K562 (cell line): Measurements from ENCODE around the gene EPSTI1.

Experiments
- BDP1 ChIP-seq: IDR thresholded peaks from 3 replicates; pipeline ENCODE4 v1.6.1; 2011; ENCODE audit not compliant: insufficient read length, insufficient read depth
- CTCF ChIP-seq, 3 experiments: IDR thresholded peaks in 2 of 3; conservative IDR thresholded peaks in 1 of 3; 2 replicates each; pipeline ENCODE4 v1.5.1; 2011 to 2012; ENCODE audit warnings: low read length in 3 of 3, mild to moderate bottlenecking in 3 of 3, control low read depth in 2 of 3, improper control_type of control experiment in 1 of 3, inconsistent platforms in 1 of 3, low read depth in 1 of 3, mixed read lengths in 1 of 3, moderate library complexity in 1 of 3; ENCODE audit not compliant: insufficient read depth in 2 of 3
- ESRRA ChIP-seq: fragments of 450-650 bp; IDR thresholded peaks from 2 replicates; pipeline ENCODE4 v1.6.1; 2014; ENCODE audit warnings: low read depth, mild to moderate bottlenecking, moderate library complexity, borderline replicate concordance
- FIP1L1 ChIP-seq: fragments of 200-400 bp; formaldehyde crosslinking; IDR thresholded peaks from 2 replicates; pipeline ENCODE4 v1.6.1; 2018; ENCODE audit warnings: mild to moderate bottlenecking, low read depth, low read length; ENCODE audit not compliant: poor library complexity, severe bottlenecking
- FOS ChIP-seq: IDR thresholded peaks from 3 replicates; pipeline ENCODE4 v1.6.1; 2011; ENCODE audit not compliant: insufficient read length; ENCODE audit errors: extremely low read depth
- FOXM1 ChIP-seq, 2 experiments: fragments of 450-650 bp in 1 of 2; sonication (generic) in 1 of 2; formaldehyde crosslinking in 1 of 2; IDR thresholded peaks; 2 replicates each; pipeline versions ENCODE4 v1.6.1 to v1.9.0; 2017 to 2022; ENCODE audit warnings: low read depth in 2 of 2, mild to moderate bottlenecking in 2 of 2, missing genetic modification reagents in 1 of 2, moderate library complexity in 1 of 2
- HMGN3 ChIP-seq: IDR thresholded peaks from 2 replicates; pipeline ENCODE4 v1.6.1; 2011; ENCODE audit warnings: borderline replicate concordance, low read depth, mild to moderate bottlenecking, mixed read lengths, low read length; ENCODE audit not compliant: insufficient read length; ENCODE audit errors: extremely low read depth
- MYC ChIP-seq, 2 experiments: fragments of 250-450 bp in 1 of 2; sonication (Bioruptor Pico) in 1 of 2; IDR thresholded peaks; 2 replicates each; pipeline versions ENCODE4 v1.5.1 to v1.6.1; 2012 to 2021; ENCODE audit warnings: low read depth in 2 of 2, borderline replicate concordance in 1 of 2, improper control_type of control experiment in 1 of 2, low read length in 1 of 2, mild to moderate bottlenecking in 1 of 2, moderate library complexity in 1 of 2
- NFIX ChIP-seq: fragments of 250-450 bp; sonication (Bioruptor Pico); IDR thresholded peaks from 2 replicates; pipeline ENCODE4 v1.4.0; 2020; ENCODE audit warnings: low read depth, mild to moderate bottlenecking, moderate library complexity
- NR4A1 ChIP-seq, 2 experiments: fragments of 250-450 bp in 1 of 2; fragments of 450-650 bp in 1 of 2; sonication (Bioruptor Pico) in 1 of 2; IDR thresholded peaks; 2 replicates each; pipeline versions ENCODE4 v1.4.0 to v1.6.1; 2016 to 2020; ENCODE audit warnings: mild to moderate bottlenecking in 2 of 2, missing compliant biosample characterization in 1 of 2, missing genetic modification characterization in 1 of 2, moderate library complexity in 1 of 2
- PHB2 ChIP-seq: fragments of 450-650 bp; IDR thresholded peaks from 2 replicates; pipeline ENCODE4 v1.6.1; 2017; ENCODE audit warnings: low read depth
- ZNF584 ChIP-seq: fragments of 200-800 bp; sonication (Bioruptor generic); IDR thresholded peaks from 2 replicates; pipeline ENCODE4 v1.6.1; 2016; ENCODE audit warnings: low read depth, mild to moderate bottlenecking, missing genetic modification characterization, missing compliant biosample characterization
- TF ChIP-seq, protein P1 (sequence below), 2 experiments: IDR thresholded peaks; 2 replicates each; pipeline ENCODE4 v1.6.1; 2011; ENCODE audit warnings: borderline replicate concordance in 1 of 2, control low read depth in 1 of 2, low read depth in 1 of 2, low read length in 1 of 2, mild to moderate bottlenecking in 1 of 2, mixed read lengths in 1 of 2, moderate library complexity in 1 of 2; ENCODE audit not compliant: insufficient read depth in 1 of 2, insufficient read length in 1 of 2, poor library complexity in 1 of 2, severe bottlenecking in 1 of 2; ENCODE audit errors: extremely low read depth in 1 of 2

DNA sequence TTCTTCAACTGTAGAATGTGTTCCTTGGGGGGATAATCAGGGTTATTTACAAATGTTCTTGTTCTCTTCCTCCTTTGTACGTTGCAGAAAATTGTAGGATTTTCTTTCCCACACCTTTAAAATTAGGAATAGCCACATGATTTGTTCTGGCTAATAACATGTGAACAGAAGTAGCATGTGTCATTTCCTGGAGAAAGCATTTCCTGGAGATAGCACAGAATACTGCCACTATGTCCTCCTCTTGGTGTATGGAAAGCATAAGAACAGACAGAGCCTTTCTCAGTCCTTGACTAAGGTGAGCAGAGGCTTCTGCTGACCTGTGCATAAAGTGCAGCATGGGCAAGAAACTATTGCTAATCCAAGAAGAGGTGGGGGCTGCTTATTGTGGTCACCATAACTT is 108.9 kb downstream of the EPSTI1 start:
- TF ChIP-seq CTCF (IDR thresholded peaks at IDR 0.05 in 2 of 3, conservative IDR thresholded peaks at IDR 0.05 in 1 of 3; ENCODE audit: insufficient read depth in 2 of 3, low read depth in 1 of 3, low read length in 3 of 3): no peak
- TF ChIP-seq BDP1: no peak
- TF ChIP-seq HMGN3: no peak
- TF ChIP-seq NR4A1 (CRISPR knock-in tag; IDR thresholded peaks at IDR 0.05): no peak
- TF ChIP-seq NR4A1 (tag; IDR thresholded peaks at IDR 0.05): no peak
- TF ChIP-seq NFIX (CRISPR knock-in tag): no peak
- TF ChIP-seq FOS: no peak
- TF ChIP-seq PHB2: no peak
- TF ChIP-seq ZNF584 (CRISPR knock-in tag): no peak
- no peak for TF ChIP-seq ESRRA
- TF ChIP-seq, protein P1, sequence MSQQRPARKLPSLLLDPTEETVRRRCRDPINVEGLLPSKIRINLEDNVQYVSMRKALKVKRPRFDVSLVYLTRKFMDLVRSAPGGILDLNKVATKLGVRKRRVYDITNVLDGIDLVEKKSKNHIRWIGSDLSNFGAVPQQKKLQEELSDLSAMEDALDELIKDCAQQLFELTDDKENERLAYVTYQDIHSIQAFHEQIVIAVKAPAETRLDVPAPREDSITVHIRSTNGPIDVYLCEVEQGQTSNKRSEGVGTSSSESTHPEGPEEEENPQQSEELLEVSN (IDR thresholded peaks at IDR 0.05; ENCODE audit: borderline replicate concordance in 1 of 2, extremely low read depth in 1 of 2, insufficient read depth in 1 of 2, insufficient read length in 1 of 2, low read depth in 1 of 2, low read length in 1 of 2, poor library complexity in 1 of 2, severe bottlenecking in 1 of 2): no peak
- no peak for TF ChIP-seq FIP1L1
- TF ChIP-seq MYC (IDR thresholded peaks at IDR 0.05; ENCODE audit: low read depth, low read length): no peak
- no peak for TF ChIP-seq MYC (CRISPR knock-in tag; IDR thresholded peaks at IDR 0.05; ENCODE audit: borderline replicate concordance, low read depth)
- TF ChIP-seq FOXM1 (IDR thresholded peaks at IDR 0.05; ENCODE audit: low read depth): no peak
- TF ChIP-seq FOXM1 (CRISPR knock-in tag; IDR thresholded peaks at IDR 0.05; ENCODE audit: low read depth): no peak
